HepG2 (cell line): Measurements from ENCODE around the gene ODC1. TPM values are rescaled to one million over a fixed set of nuclear protein-coding genes. Genes with fewer than 3 reads are reported as not detected.

ENCODE experiments used
- ARID5B ChIP-seq: IDR thresholded peaks from 2 replicates; pipeline ENCODE4 v1.4.0; 2020; ENCODE audit warnings: mild to moderate bottlenecking, missing genetic modification reagents
- ATF6 ChIP-seq: sonication (generic); formaldehyde crosslinking; conservative IDR thresholded peaks from 2 replicates; pipeline ENCODE4 v1.4.0; 2020; ENCODE audit warnings: missing genetic modification reagents
- CENPT ChIP-seq: sonication (generic); formaldehyde crosslinking; IDR thresholded peaks from 2 replicates; pipeline ENCODE4 v1.8.0; 2022; ENCODE audit warnings: low read depth, mild to moderate bottlenecking, moderate library complexity, missing genetic modification reagents
- CERS6 ChIP-seq: sonication (generic); formaldehyde crosslinking; IDR thresholded peaks from 2 replicates; pipeline ENCODE4 v1.5.0; 2020; ENCODE audit warnings: missing genetic modification reagents
- HOXA5 ChIP-seq: sonication (generic); formaldehyde crosslinking; IDR thresholded peaks from 2 replicates; pipeline ENCODE4 v1.4.0; 2020; ENCODE audit warnings: missing genetic modification reagents
- IRF9 ChIP-seq: sonication (generic); formaldehyde crosslinking; IDR thresholded peaks from 2 replicates; pipeline ENCODE4 v1.8.0; 2022; ENCODE audit warnings: missing genetic modification reagents, mild to moderate bottlenecking, borderline replicate concordance
- MEIS2 ChIP-seq: sonication (generic); formaldehyde crosslinking; IDR thresholded peaks from 2 replicates; pipeline ENCODE4 v1.9.0; 2021; ENCODE audit warnings: mild to moderate bottlenecking, missing genetic modification reagents
- MZF1 ChIP-seq: sonication (generic); formaldehyde crosslinking; IDR thresholded peaks from 2 replicates; pipeline ENCODE4 v1.8.1; 2023; ENCODE audit warnings: mild to moderate bottlenecking, missing genetic modification reagents, borderline replicate concordance
- NCOA1 ChIP-seq: sonication (generic); formaldehyde crosslinking; IDR thresholded peaks from 2 replicates; pipeline ENCODE4 v1.9.0; 2021; ENCODE audit warnings: missing genetic modification reagents
- NFIC ChIP-seq: IDR thresholded peaks from 2 replicates; pipeline ENCODE4 v1.6.1; 2012; ENCODE audit warnings: mild to moderate bottlenecking, low read length, inconsistent platforms
- RFX3 ChIP-seq: IDR thresholded peaks from 2 replicates; pipeline ENCODE4 v1.6.1; 2016; ENCODE audit warnings: missing biosample characterization, missing genetic modification reagents
- SAP130 ChIP-seq: IDR thresholded peaks from 2 replicates; pipeline ENCODE4 v1.6.1; 2016; ENCODE audit warnings: low read depth
- TAF1 ChIP-seq: sonication (generic); formaldehyde crosslinking; IDR thresholded peaks from 2 replicates; pipeline ENCODE4 v1.4.0; 2020; ENCODE audit warnings: missing genetic modification reagents
- ZNF136 ChIP-seq: sonication (generic); formaldehyde crosslinking; IDR thresholded peaks from 2 replicates; pipeline ENCODE4 v1.8.1; 2022; ENCODE audit warnings: low read depth, mild to moderate bottlenecking, moderate library complexity, missing genetic modification reagents
- ZNF180 ChIP-seq: sonication (generic); formaldehyde crosslinking; IDR thresholded peaks from 2 replicates; pipeline ENCODE4 v1.4.0; 2020; ENCODE audit warnings: low read depth, missing genetic modification reagents, borderline replicate concordance
- ZNF274 ChIP-seq: sonication (generic); formaldehyde crosslinking; IDR thresholded peaks from 2 replicates; pipeline ENCODE4 v1.5.1; 2020; ENCODE audit warnings: mild to moderate bottlenecking, missing genetic modification reagents
- ZNF574 ChIP-seq: sonication (generic); formaldehyde crosslinking; IDR thresholded peaks from 2 replicates; pipeline ENCODE4 v1.4.0; 2020; ENCODE audit warnings: missing genetic modification reagents
- ZZZ3 ChIP-seq: sonication (generic); formaldehyde crosslinking; IDR thresholded peaks from 2 replicates; pipeline ENCODE4 v1.4.0; 2020; ENCODE audit warnings: missing genetic modification reagents, mild to moderate bottlenecking, borderline replicate concordance
- polyA plus RNA-seq, 8 experiments: library from polyadenylated mRNA; depleted of rRNA in 3 of 8; stranded (reverse) in 7 of 8; unstranded in 1 of 8; fragments of >200 nt; fragmentation: Illumina TruSeq in 4 of 8; extraction: Trizol in 4 of 8; gene quantifications; 2 replicates each; pipeline versions ENCODE4 v1.2.1 to v1.2.3, GENCODE V29; 2011 to 2016; ENCODE audit warnings: low read depth in 4 of 8, missing spikeins in 1 of 8, mixed read lengths in 1 of 8; ENCODE audit not compliant: insufficient read depth in 1 of 8
- total RNA-seq, 5 experiments: library from RNA; depleted of rRNA; stranded (reverse); fragments of >200 nt; fragmentation: Illumina TruSeq; extraction: Trizol; gene quantifications; 2 replicates each; pipeline ENCODE4 v1.2.3, GENCODE V29; 2016; ENCODE audit warnings: low read depth in 1 of 5

ODC1 gene
- total and polyA plus RNA-seq, 2 of the 13 experiments (the other 11 are each of a cell fraction or from before 2014, with no cell fraction given), result 142 to 371 TPM

GRCh38 chr2:10449838-10450691, 1.9 kb upstream of the ODC1 start (continued):
- TF ChIP-seq IRF9 (CRISPR knock-in tag), result peak; percentile 78; the same call in 1 of the 2 replicates
- no peak for TF ChIP-seq MZF1 (CRISPR knock-in tag)
- no peak for TF ChIP-seq CERS6
- peak; percentile 97 for TF ChIP-seq ZNF136 (CRISPR knock-in tag)
- peak; percentile 88 for TF ChIP-seq TAF1 (CRISPR knock-in tag)
- no peak; the same call in 1 of the 2 replicates for TF ChIP-seq RFX3
- TF ChIP-seq MEIS2 (CRISPR knock-in tag), result no peak
- TF ChIP-seq SAP130, result peak; percentile 98
- TF ChIP-seq ARID5B (CRISPR knock-in tag), result peak; percentile 94
- TF ChIP-seq NCOA1 (CRISPR knock-in tag), result no peak
- TF ChIP-seq ZNF274 (CRISPR knock-in tag), result peak; percentile 76; the same call in 1 of the 2 replicates
- TF ChIP-seq ATF6 (CRISPR knock-in tag), result no peak; the same call in 1 of the 2 replicates
- peak; percentile 57; the same call in 1 of the 2 replicates for TF ChIP-seq ZZZ3 (CRISPR knock-in tag)
- TF ChIP-seq NFIC, result no peak
- peak; percentile 74; the same call in 1 of the 2 replicates for TF ChIP-seq HOXA5 (CRISPR knock-in tag)
- peak; percentile 85 for TF ChIP-seq ZNF574 (CRISPR knock-in tag)
- TF ChIP-seq ZNF180 (CRISPR knock-in tag), result no peak
- TF ChIP-seq CENPT (CRISPR knock-in tag), result no peak
